ENCODE data around the gene METTL8. TPM values are rescaled to one million over a fixed set of nuclear protein-coding genes. Genes with fewer than 3 reads are reported as not detected.

METTL8 gene
- total RNA-seq, 1 experiment from 2014 or later: 27.7 TPM

- Histone ChIP-seq H3K27ac (ENCODE audit: low read length) (no peak overlapping the region), H3K4me3 (ENCODE audit: low read depth in 2 of 2, low read length in 2 of 2) (no peak overlapping the region), H3K27me3 (ENCODE audit: control insufficient read depth, insufficient read depth, low read length) (no peaks in the 10 kb centered on the region), H3K4me1 (ENCODE audit: control insufficient read depth, insufficient read depth, low read length) (no peaks in the 10 kb centered on the region), H3K9me3 (ENCODE audit: control insufficient read depth, insufficient read depth, low read depth, low read length) (no peaks in the 10 kb centered on the region), H3K36me3 (ENCODE audit: control insufficient read depth, insufficient read depth, low read length) (no peaks in the 10 kb centered on the region)
- BruUV-seq (replicated peaks): no TSS peak
- CTCF ChIA-PET: no interaction called here
- intact Hi-C loops (cut with micrococcal nuclease; ENCODE audit: unreplicated experiment) (no loop called here), in situ Hi-C loops (cut with HindIII; ENCODE audit: low pct_unique_long_range_greater_than_20kb, low sequenced_read_pairs) (no loop called here)
- no peak for ATAC-seq
- POLR2A ChIA-PET: no interaction called here
- no peak for DNase-seq (ENCODE audit: low read depth, low spot score)
- TF ChIP-seq POLR2AphosphoS5 (IDR thresholded peaks at IDR 0.05; ENCODE audit: low read depth, low read length) (no peak), SIN3A (IDR thresholded peaks at IDR 0.05; ENCODE audit: borderline replicate concordance, insufficient read depth, low read depth, low read length) (no peak), REST (IDR thresholded peaks at IDR 0.05; ENCODE audit: insufficient read depth in 1 of 2, low read depth in 2 of 2, low read length in 1 of 2) (no peak), CTCF (IDR thresholded peaks at IDR 0.05) (no peak), TCF7L2 (IDR thresholded peaks at IDR 0.05; ENCODE audit: low read depth, low read length) (no peak)
Observed at GRCh38 chr2:171287611-171288010, 146.2 kb downstream of the METTL8 start.

- no peak for DNase-seq (ENCODE audit: low read depth, low spot score)
- ChIA-PET CTCF (no interaction called here), POLR2A (no interaction called here)
- Histone ChIP-seq H3K27me3 (ENCODE audit: control insufficient read depth, insufficient read depth, low read length) (no peaks in the 10 kb centered on the region), H3K36me3 (ENCODE audit: control insufficient read depth, insufficient read depth, low read length) (no peaks in the 10 kb centered on the region), H3K4me3 (ENCODE audit: low read depth in 2 of 2, low read length in 2 of 2) (no peak overlapping the region), H3K27ac (ENCODE audit: low read length) (no peak overlapping the region), H3K4me1 (ENCODE audit: control insufficient read depth, insufficient read depth, low read length) (no peaks in the 10 kb centered on the region), H3K9me3 (ENCODE audit: control insufficient read depth, insufficient read depth, low read depth, low read length) (no peaks in the 10 kb centered on the region)
- in situ Hi-C loops (cut with HindIII; ENCODE audit: low pct_unique_long_range_greater_than_20kb, low sequenced_read_pairs) (no loop called here), intact Hi-C loops (cut with micrococcal nuclease; ENCODE audit: unreplicated experiment) (no loop called here)
- TF ChIP-seq CTCF (IDR thresholded peaks at IDR 0.05): no peak
- no peak for ATAC-seq
- no TSS peak for BruUV-seq (replicated peaks)
Observed at GRCh38 chr2:171287036-171287571, 146.7 kb downstream of the METTL8 start.
